ENCODE results near the gene NAT16.

The NAT16 gene

DNA sequence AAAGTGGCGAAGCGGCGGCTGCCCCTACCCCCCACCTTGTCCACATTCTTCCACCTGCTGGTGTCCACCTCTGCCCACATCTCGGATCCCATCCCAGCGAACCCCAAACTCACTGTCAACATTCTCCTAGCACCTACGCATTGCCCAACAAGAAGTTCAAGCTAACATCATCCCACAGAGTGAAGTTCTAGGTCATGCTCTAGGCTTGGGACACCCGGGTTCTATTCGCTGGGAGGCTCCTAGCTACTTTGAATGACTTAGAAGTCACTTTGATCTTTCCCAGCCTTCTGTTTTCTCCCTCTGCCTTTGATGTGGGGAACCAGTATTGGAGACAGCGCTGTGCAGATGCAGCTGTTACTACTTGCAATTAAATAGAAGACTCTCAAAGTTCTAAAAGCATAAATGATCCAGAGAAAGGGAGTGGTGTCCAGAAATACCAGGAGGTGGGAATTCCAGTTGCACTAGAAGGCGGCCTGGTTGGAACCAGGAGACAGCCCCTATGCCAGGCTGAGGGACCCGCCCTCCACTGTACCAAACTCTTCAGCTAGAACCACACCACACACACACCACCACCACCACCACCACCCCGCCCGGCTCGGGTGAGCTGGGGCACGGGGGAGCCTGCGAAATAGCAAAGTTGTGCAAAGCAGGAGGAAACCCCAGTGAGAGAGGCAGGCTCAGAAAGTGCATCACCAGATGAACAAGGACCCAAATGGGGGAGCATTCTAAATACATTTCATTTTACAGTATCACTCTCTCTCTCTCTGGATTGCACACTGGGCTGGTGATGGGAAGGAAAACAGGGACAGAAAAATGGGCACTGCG is 9.3 kb downstream of the NAT16 start:
- no peak for DNase-seq

DNA sequence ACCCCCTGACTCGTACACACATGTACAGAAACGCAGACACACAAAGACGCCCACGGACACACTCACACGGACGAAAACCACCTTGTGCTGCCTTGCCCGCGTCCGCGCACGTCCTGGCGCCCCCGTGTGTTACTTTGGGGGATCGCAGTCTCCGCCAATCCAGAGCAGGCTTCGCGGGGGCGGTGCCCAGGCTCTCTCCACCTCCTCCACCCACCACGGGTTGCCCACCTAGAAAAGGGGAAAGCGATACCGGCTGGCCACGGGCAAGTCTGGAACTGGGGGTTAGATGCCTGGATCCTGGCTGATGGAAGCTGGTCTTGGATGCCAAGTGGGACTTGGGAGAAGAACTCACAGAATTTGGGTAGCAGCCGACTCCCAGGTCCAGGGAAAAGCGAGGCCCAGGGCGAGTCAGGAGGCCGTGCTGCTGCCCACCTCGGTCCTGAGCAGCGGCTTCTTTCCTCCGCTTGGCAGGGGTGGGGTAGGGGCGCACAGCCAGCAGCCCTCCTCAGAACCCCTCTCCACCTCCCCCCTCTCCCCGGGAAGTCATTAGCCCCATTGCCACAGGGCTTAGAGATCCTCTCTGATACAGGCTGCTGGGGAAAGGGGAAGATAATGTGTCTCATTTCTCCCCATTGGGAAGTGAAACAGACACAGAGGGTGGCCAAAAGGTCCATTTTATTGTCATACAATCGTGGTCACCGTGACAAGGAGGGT is 10.1 kb downstream of the NAT16 start:
- peak; percentile 86 for DNase-seq

DNA sequence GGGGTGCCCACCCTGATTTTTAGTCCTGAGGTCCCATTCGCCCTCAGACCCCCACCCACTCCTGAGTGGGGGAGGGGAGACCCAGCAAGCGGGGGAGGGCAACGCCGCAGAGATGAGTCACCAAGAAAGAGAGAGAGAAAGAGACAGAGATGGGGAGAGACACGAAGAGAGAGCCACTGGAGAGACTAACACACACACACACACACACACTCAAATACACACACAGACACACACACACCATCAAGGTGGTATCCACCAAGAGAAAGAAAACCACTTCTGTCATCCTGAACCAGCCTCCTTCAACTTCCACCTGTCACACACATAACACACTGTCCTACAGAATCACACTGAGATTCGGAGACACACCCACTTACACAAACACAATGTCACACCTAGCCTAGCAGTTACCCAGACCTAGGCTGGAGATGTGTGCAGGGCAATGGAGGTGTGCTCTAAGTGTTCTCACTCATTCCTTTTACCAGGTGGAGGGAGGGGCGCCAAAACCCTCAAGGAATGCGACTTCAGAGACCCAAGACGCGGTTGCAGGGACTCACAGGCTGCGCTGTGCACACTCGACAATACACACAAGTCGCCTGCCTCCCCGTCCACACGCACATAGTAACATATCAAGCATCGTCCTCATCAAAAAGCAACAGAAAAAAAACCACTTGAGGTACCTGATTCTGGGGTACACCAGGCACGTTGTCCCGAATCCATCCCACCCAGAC is 10.8 kb downstream of the NAT16 start:
- no peak for DNase-seq

DNA sequence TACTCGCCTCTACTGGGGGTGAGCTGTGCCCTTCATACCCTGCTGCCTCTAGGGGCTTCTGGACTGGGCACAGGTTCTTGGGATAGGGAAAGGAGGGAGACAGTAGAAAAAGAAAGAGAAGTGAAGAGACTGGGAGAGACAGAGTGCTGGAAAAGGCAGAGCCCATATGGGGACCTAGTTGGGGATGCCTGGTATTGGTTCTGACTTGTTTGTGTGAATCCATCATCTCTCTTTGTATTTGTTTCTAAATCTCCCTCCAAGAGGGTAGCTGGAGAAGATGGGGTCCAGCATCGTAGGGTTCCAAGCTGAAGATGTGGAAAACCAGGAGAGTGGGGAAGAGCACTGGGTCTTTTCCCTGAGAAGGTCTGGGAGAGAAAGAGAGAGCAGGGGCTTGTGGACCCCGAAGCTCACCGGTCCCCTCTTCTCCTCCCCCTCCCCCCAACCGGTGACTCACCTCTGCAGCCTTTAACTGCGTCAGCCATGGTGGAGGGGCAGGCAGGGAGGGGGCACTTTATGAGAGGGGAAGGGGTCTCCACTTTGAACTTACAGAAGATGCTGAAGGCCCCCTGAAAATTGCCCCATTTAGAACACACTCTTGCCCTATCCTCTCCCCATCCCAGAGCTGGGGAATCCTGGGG is 11.6 kb downstream of the NAT16 start:
- DNase-seq, result no peak

DNA sequence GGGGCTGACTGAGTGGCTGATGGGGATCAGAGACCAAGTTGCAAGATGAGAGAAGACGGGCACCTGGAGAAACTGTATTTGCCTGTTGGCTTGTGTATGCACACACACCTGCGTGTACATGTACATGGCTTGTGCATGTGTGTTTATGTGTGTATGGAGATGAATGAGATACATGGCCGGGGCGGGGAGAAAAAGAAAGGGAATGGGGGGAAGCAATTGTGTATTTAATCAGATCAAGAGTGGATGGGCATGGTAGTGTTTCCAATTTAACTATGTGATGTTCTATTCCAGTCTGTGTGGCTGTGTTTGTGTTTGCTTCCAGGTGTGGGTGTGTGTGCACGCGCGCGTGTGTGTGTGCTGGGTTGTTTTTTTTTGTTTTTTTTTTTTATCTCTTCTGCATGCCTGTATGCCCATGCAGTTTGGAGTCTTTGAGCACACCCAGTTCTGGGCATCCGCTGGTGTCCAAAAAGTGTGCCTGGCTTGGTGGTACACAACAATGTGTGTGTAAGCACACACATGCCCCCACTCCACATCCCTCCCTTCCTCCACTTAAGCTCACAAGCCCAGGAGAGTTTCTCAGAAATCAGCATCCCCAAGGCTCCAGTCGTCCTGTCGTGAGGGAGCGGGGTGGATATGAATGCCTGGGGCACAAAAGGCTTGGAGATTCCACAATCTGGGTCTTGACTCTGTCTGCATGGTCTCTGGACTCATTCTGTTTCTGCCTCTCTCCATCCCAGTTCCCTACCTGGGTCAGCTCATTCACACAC is 12.3 kb downstream of the NAT16 start:
- no peak for DNase-seq

DNA sequence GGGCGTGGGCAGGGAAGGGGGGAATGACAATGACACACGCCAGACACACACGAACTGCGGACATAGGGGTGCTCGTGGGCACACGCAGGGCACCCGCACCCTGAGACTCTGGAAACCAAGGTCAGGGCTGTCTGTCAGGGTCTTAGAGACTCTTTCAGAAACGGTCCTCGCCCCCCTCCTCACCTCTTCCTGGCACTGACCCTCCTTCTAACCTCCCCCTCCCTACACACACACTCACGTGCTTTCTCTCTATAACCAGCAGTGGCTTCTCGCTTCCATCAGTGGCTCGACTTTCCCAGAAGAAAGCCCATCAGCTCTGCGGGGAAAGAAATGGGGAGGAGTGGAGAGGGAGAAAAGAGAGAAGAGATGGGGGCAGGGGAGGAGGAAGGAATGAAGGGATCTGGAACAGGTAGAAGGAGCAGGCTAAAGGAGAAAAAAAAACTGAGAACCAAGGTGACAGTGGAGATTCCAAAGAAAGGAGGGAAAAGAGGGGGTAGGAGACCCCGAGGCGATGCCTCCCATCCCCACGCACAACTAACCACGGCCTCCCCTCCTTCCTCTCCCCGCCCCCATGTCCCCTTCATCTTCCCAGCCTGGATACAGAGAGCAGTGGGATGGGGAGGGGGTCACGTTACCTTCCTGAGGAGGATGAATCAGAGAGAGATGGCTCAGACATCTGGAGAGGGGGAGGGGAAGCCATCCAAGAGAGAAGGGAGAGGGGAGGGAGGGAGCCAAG is 13.0 kb downstream of the NAT16 start:
- DNase-seq, result no peak

DNA sequence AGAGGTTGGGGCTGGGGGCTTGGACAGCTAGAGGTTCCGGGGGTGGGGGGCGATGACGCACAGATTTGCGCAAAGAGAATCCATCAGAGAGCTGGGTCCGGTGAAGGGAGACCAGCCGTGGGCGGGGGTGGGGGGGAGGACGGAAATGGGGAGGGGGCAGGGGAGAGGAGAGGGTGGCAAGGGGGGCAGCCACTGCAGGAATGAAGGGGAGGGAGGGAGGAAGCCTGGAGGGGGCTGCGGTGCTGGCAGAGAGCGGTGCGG is 13.5 kb downstream of the NAT16 start:
- DNase-seq, result no peak

DNA sequence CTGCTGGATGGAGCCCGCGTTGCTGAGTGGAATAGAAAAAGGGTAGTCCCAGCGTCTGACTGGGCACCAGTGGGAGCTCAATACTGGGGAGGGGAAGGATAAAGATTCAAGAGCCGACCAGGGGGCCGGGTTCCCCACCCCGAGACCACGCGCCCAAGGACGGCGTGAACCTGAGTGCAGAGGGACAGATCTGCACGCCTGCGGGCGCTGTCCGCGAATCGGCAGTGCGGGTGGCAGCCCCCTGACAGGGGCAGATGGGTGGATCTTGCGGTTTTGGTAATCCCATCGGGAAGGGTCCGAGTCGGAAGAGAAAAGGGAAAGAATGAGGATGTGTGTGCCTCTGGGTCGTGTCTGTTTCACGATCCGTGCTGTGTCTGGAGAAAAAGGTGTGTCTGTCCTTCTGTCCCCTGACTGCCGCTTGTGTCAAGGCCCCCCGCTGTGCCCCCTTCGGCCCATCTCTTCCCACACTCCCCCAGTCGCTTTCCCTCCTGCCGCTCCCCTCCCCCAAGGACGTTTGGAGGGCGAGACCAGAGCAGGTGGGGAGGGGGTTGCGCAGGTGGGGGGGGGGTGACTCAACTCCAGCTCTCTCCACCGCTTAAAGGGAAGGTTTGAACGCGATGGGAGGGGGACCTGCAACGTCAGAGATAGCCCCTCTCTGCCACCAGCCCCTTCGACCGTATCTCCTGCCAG is 14.0 kb downstream of the NAT16 start:
- DNase-seq, result no peak

DNA sequence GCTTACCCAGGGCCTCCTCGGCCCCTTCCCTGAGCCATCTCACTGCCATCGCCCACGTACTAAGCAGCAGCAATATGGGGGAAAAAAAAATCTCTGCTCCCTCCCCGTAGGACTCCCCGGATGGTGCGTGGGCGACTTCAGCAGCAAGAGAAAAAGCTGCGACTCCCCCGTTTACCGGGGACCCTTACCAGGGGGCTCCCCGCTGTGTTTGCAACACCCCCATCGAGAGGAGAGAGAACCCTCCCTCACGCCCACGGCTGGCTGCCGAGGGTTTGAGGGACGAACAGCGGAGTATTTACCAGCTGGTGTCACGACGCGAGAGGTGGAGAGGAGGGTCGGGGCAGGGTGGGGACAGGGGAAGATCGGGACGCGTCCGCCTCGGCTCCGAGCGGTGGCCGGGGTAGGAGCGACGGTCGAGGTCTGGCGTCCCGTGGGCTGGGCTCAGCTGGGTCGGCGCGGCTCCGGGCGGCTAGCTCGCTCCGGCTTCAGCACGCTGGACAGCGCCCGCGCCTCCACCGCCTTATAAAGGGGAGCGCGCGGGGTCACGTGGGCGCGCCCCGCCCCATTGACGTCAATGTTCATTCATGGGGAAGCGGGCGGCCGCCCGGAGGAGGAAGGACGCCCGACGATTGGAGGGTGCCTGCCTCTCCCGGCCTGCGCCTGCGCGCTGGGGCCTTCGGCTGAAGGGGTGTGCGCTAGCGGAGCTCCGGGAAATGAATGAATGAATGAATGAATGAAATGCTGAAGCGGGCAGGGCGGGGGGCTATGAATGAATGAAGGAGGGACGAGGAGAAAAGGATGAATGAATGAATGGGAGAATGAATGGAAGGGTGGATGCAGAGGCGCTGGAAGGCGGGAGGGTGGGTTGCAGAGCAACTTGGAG is 14.8 kb downstream of the NAT16 start, which contains the start of gene VGF:
VGF (minus strand) TSS at position 495 of the 883 bp plus-strand sequence. CDS start 726 bp downstream, outside the sequence.
- DNase-seq, result peak; percentile 94

DNA sequence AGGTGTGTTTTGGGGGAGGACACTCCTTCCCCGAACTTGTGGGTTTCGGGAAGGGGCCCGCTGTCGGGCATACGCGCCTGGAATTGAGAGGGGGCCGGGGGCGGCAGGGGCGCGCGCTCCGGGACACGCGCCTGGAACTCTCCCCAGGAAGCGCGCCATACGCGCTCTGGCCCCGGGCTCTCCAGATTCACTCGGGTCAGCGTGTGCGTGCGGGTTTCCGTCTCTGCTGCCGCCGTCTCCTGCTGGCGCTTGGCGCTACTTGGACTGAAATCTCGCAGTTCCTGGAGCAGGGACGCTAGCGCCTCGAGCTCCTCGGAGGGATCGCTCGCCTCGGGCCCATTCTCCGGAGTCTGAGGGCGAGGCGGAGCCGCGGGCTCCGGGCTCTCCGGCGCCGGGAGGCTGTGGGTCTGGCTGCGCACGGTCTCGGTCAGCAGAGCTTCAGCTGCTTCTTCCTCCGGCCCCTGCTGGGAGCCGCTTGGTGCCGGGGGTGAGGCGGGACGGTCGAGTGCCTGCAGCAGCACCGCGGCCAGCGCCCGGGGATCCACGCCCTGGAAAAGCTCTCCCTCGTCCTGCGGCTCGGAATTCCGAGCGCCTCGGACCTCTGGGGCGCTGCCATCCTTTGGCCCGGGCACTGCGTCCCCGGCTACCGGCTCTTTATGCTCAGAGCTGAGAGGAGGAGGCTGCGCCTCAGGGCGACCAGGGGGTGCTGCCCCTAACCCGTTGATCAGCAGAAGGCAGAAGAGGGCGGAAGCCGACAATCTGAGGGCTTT is 15.8 kb downstream of the NAT16 start:
- DNase-seq, result no peak

DNA sequence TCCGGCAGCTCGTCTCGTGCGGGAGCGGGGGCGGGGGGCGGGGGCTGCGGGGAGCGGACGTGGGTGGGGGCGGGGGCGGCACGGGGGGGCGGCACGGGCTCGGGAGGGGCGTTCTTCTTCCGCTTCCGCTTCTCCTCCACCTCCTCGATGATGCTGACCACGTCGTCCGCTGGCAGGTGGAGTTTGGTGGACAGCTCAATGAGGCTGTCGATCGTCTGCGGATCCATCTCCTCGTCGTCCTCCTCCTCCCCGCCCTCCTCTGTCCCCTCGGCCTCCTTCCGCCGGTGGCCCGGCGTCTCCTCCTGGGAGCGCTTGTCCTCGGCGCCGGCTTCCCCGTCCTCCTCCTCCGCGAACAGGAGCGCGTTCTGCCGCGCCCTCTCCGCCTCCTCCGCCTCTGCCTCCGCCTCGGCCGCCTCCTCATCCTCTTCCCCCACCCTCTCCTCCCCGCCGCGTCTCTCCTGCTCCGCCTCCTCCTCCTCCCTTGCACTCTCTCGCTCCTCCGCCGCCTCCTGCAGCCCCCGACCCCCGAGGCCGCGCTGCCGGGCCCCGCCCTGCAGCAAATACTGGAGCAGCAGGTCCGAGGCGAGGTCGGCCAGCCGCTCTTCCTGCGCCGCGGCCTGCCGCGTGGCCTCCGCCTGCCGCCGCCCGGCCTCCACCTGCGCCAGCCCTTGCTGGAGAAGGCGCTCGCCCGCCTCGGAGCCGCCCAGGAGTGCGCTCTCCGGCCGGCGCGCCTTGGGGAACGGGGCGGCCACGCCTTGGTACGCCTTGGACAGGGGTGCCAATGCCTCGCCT is 16.6 kb downstream of the NAT16 start:
- DNase-seq, result peak; percentile 46

DNA sequence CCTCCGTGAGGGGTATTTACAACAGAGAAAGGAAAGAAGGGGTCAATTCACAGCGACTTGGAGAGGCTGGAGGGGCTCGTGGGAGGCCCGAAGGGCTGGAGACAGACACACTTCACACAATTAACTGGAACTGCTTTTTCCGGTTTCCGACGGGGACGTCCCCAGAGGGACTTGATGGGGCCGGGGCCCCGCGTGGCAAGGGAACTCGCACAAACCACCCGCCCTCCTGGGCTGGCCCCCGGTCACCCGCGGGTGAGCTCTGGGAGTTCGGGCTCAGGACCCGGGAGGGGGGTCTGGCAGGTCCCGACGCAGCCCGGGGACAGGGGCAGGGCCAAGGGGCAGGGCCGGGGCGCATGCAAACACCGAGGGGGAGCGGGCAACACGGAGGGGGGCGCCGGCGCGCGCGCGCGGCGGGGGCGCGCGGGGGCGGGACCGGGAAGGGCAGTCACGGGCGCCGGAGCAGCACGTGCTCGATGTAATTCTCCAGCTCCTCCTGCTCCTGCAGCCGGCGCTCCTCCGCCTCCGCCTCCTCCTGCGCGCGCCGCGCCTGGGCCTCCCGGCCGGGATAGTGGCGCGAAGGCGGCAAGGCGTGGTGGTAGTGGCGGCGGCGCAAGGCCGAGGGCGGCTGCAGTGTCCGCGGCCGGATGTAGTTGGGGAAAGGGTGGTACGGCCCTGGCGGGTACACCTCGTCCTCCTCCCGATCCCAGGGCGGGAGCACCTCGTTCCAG is 17.4 kb downstream of the NAT16 start:
- DNase-seq, result no peak

DNA sequence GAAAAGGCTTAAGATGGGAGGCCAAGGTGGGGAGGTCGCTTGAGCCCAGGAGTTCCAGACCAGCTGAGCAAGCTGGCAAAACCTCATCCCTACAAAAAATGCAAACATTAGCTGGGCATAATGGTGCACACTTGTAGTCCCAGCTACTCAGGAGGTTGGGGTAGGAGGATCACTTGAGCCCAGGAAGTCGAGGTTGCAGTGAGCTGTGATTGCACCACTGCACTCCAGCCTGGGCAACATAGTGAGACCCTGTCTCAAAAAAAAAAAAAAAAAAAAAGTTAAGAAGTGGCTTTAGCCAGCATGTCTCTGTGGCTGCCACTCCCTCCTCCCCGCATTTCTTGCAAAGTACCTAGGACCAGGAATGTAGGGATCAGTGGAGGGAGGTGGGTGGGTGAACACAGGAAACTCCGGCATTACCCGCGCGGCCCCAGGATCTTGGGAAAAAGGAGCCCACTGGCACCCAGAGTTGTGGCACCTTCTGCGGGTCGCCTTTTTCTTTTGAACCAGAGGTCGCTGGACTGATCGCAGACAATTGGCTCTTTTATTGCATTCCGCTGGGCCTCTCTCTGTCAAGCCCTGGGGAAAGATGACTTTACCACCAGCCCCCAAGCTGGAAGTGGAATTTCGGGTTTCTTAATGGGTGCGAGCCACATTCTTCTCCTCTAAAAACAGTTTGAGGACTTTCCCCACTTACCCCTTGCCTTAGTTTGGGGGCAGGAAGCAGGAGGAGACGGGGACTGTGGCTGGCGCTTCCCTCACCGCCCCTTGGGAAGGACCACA is 18.2 kb downstream of the NAT16 start:
- DNase-seq, result no peak

DNA sequence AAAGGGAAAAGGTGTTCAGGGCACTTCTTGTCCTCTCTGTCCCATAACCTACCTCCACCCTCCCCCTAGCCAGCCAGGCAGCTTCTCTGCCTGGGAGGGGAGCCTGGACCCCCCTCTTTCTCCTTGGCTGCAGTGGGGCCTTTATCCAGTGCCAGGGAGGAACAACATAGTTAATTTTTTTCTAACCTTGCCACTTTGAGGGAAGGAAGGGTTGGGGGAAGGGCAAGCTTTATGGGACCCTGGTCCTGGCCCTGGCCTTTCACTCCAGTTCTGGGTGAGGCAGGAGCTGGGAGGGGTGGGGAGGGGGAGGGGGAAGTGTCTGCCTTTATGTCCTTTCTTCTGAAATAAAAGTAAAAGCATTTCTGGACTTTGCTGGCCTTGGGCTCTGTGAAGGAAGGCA is 19.2 kb downstream of the NAT16 start:
- DNase-seq, result no peak

DNA sequence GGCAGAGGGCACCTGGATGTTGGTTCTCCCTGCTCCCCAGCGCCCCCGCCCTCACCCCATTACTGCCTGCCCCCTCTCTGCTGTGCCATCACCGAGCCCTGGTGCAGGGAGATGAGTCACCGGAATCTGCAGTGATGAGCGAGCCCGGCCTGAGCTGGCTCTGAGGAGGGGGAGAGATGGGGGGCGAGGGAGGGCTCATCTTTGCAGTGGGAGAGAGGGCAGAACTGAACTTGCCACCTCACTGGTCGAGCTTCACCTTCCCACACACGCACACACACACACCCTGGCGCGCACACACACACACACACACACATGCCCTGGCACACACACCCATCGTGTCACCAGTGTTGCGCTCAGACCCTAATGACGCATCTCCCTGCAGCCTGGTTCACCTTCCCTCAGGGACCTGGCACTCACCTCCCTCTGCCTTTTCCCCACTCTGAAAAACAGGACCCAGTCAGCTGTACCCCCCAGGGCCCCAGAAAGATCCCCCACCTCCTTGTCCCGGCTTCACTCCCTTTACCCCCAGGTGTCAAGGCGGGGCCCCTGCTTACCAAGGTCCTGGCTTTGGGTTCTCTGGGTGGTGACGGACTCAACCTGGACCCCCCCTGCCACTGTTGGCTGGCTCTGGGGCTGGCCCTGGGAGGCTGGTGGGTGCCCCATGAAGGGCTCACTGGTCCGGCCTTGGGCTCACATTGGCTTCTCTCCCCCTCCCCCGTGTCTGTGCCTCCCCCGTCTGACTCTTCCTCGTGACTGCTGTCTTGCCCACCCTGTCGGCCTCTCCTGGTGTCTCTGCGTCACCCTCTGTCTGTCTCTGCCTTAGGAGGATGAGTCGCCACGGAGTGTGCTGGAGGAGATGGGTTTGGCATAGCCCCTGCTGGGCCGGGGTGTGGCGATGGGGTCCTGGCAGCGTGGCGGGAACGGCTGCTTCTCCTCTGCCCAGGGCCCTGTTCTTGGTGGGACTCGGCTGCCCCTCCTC is 20.1 kb downstream of the NAT16 start:
- DNase-seq, result no peak

Data from CD4-positive, alpha-beta T cell treated with Interleukin-12 subunit alpha and Interleukin-12 subunit beta, for 1 hour (primary cell).